Prostate gland (tissue), 2 donors: ENCODE measurements around the gene CADM3.

Experiments used
- CTCF ChIP-seq, 4 experiments: fragments of 200-600 bp in 2 of 4; fragments of 450-650 bp in 2 of 4; sonication (generic) in 2 of 4; IDR thresholded peaks; 1 replicate in 3 of 4; 2 replicates in 1 of 4; pipeline ENCODE4 v1.5.1; 2016 to 2019; ENCODE audit warnings: antibody characterized with exemption in 4 of 4, mild to moderate bottlenecking in 2 of 4, moderate library complexity in 2 of 4
- POLR2A ChIP-seq: fragments of 450-650 bp; IDR thresholded peaks from one replicate; pipeline ENCODE4 v1.6.1; 2016; ENCODE audit warnings: antibody characterized with exemption, mild to moderate bottlenecking
- POLR2AphosphoS5 ChIP-seq: sonication (generic); formaldehyde crosslinking; IDR thresholded peaks from one replicate; pipeline ENCODE4 v1.6.1; 2017; ENCODE audit warnings: antibody characterized with exemption

GRCh38 chr1:159223004-159223403 lies 51.6 kb downstream of the CADM3 start:
- TF ChIP-seq POLR2A: no peak
- no peak for TF ChIP-seq CTCF (IDR thresholded peaks at IDR 0.05)
- TF ChIP-seq POLR2AphosphoS5: no peak
